Measurements from ENCODE around the gene DDX42. TPM values are rescaled to one million over a fixed set of nuclear protein-coding genes. Genes with fewer than 3 reads are reported as not detected.

DDX42 gene
- total RNA-seq, 2 donors from 2014 or later, result 154 to 171 TPM

DNA sequence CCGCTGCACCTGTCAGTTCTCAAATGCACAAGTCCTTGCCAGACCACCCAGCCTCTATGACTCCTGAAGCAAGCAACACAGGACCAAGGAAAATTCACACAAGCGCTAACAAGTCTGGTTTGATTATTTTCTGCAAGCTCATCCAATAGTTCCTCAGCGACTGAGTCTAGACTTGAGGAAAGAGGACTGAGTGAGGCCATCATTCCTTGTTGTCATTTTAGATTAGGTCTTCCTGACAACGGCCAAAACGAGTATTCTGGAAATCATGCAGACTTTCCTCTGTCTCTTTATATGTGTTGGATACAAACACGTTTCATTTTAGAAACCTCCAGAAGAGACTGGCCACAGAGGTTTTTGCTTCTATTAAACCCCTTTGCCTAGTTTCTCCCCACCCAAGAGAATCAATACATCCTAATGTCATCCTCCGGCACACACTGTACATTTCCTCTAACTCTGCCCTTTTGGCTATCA is 1.1 kb upstream of the DDX42 start:
- 13 to 15% methylated on average over 7 of the region's 7 CpGs for WGBS, 2 experiments (ENCODE audit: insufficient coverage in 1 of 2, insufficient read length in 1 of 2)
- TF ChIP-seq, protein P1, sequence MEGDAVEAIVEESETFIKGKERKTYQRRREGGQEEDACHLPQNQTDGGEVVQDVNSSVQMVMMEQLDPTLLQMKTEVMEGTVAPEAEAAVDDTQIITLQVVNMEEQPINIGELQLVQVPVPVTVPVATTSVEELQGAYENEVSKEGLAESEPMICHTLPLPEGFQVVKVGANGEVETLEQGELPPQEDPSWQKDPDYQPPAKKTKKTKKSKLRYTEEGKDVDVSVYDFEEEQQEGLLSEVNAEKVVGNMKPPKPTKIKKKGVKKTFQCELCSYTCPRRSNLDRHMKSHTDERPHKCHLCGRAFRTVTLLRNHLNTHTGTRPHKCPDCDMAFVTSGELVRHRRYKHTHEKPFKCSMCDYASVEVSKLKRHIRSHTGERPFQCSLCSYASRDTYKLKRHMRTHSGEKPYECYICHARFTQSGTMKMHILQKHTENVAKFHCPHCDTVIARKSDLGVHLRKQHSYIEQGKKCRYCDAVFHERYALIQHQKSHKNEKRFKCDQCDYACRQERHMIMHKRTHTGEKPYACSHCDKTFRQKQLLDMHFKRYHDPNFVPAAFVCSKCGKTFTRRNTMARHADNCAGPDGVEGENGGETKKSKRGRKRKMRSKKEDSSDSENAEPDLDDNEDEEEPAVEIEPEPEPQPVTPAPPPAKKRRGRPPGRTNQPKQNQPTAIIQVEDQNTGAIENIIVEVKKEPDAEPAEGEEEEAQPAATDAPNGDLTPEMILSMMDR (conservative IDR thresholded peaks at IDR 0.05), result no peak
- no peaks in the 10 kb centered on the region for H3K9me3 ChIP-seq (ENCODE audit: control insufficient read depth, low read length)
- Mint-ChIP-seq H3K36me3 (ENCODE audit: low read depth) (peaks cover 14% of the 10 kb centered on the region), H3K4me1 (peaks cover 17% of the 10 kb centered on the region), H3K9me3 (no peaks in the 10 kb centered on the region), H3K27ac (peak overlapping the region; percentile 100), H3K27me3 (ENCODE audit: insufficient read depth) (no peaks in the 10 kb centered on the region), H3K4me3 (peak overlapping the region; percentile 97)
- peak overlapping the region; percentile 97 for H3K9ac ChIP-seq (ENCODE audit: extremely low read depth, low read length, poor library complexity, severe bottlenecking)
- peaks cover 29% of the 10 kb centered on the region for H3K36me3 ChIP-seq (ENCODE audit: control insufficient read depth, insufficient read depth, low read length)
- no peaks in the 10 kb centered on the region for H3K27me3 ChIP-seq (ENCODE audit: control insufficient read depth, insufficient read depth, low read length, poor library complexity, severe bottlenecking)
- peak overlapping the region; percentile 90 for H3K27ac ChIP-seq (ENCODE audit: low read depth, low read length)
- peak overlapping the region; percentile 89 for H3K4me3 ChIP-seq (ENCODE audit: low read length)
- no peaks in the 10 kb centered on the region for H3K4me1 ChIP-seq (ENCODE audit: control insufficient read depth, insufficient read depth, low read length)
- no peak for DNase-seq

DNA sequence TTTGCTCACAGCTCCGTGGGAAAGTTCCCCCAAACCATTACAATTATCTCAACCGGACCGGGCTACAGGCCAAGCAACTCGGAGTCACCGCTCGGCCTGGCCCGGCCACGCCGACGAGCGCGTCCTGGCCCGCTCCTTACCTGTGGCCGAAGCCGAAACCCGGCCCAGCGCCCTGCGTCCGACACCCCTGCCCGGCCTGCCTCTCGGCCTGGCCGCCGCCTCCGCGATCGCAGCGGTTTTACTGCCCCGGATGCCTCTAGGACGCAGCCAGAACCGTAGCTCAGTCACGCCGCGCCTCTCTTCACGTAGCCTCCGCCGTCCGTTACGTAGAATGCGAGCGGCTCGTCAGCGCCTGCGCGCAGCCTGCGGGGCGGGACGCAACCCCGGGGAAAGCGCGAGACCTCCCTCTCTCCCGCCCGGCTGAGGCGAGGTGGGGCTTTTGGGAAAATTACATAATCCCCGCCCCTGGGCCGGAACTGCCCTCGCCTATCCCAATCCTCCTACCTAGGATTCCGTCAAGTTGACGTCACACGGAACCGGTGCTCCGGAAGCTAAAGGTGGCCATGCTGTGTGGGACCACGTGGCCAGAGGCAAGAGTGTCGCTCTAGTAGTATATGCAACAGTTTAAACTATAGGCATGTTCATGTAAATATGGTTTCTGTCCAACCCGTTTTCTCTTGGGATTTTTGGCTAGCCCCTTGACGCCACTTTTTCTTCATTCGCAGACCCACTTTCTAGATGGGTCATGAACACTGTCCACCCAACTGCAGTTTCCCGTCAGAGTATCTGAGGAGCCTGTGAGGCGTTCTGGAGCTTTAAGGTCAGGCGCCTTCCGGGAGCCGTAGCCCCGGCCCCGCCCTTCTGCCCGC is 464 bp upstream of the DDX42 start, which contains the start of gene CCDC47:
TSS of gene CCDC47 (minus strand) at position 326 of the 869 bp plus-strand sequence. CDS start 7,422 bp downstream, outside the sequence.
- Mint-ChIP-seq H3K4me3 (peak within 1 kb of the TSS; percentile 97), H3K36me3 (ENCODE audit: low read depth) (peaks cover 20% of the 10 kb centered on the region), H3K27ac (peak within 1 kb of the TSS; percentile 100), H3K4me1 (peaks cover 15% of the 10 kb centered on the region), H3K27me3 (ENCODE audit: insufficient read depth) (no peaks in the 10 kb centered on the region), H3K9me3 (no peaks in the 10 kb centered on the region)
- TF ChIP-seq, protein P1 (conservative IDR thresholded peaks at IDR 0.05), result no peak
- Histone ChIP-seq H3K36me3 (ENCODE audit: control insufficient read depth, insufficient read depth, low read length) (peaks cover 31% of the 10 kb centered on the region), H3K4me3 (ENCODE audit: low read length) (peak within 1 kb of the TSS; percentile 99), H3K9ac (ENCODE audit: extremely low read depth, low read length, poor library complexity, severe bottlenecking) (peak within 1 kb of the TSS; percentile 97), H3K27me3 (ENCODE audit: control insufficient read depth, insufficient read depth, low read length, poor library complexity, severe bottlenecking) (no peaks in the 10 kb centered on the region), H3K27ac (ENCODE audit: low read depth, low read length) (peak within 1 kb of the TSS; percentile 100), H3K9me3 (ENCODE audit: control insufficient read depth, low read length) (no peaks in the 10 kb centered on the region), H3K4me1 (ENCODE audit: control insufficient read depth, insufficient read depth, low read length) (no peaks in the 10 kb centered on the region)
- whole genome bisulfite sequencing, 2 experiments (ENCODE audit: insufficient coverage in 1 of 2, insufficient read length in 1 of 2), result 0% methylated on average over 30 to 74 of the region's 74 CpGs
- DNase-seq, result peak; percentile 100

DNA sequence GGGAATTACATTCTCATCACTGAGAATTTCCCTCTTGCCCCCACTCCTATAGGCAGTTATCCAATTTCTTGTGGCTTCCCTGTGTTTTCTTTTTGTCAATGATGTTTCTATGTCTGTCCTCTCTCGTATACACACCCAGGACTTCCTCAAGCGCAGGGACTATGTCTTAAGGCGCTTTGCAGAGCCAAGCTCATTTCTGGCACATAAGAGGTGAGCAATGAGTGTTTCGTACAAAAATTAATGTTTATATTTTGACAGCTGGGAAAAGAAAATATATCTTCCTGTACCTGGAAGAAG is 947 bp downstream of the DDX42 start:
- Mint-ChIP-seq H3K27me3 (ENCODE audit: insufficient read depth) (no peaks in the 10 kb centered on the region), H3K9me3 (no peaks in the 10 kb centered on the region), H3K27ac (peak overlapping the region; percentile 100), H3K36me3 (ENCODE audit: low read depth) (peaks cover 30% of the 10 kb centered on the region), H3K4me3 (peak overlapping the region; percentile 97), H3K4me1 (peaks cover 16% of the 10 kb centered on the region)
- H3K36me3 ChIP-seq (ENCODE audit: control insufficient read depth, insufficient read depth, low read length), result peaks cover 45% of the 10 kb centered on the region
- H3K4me1 ChIP-seq (ENCODE audit: control insufficient read depth, insufficient read depth, low read length), result no peaks in the 10 kb centered on the region
- TF ChIP-seq, protein P1 (conservative IDR thresholded peaks at IDR 0.05), result no peak
- H3K9ac ChIP-seq (ENCODE audit: extremely low read depth, low read length, poor library complexity, severe bottlenecking), result peak overlapping the region; percentile 97
- H3K9me3 ChIP-seq (ENCODE audit: control insufficient read depth, low read length), result no peaks in the 10 kb centered on the region
- H3K27me3 ChIP-seq (ENCODE audit: control insufficient read depth, insufficient read depth, low read length, poor library complexity, severe bottlenecking), result no peaks in the 10 kb centered on the region
- 7 to 10% methylated on average over 3 to 4 of the region's 4 CpGs for WGBS, 2 experiments (ENCODE audit: insufficient coverage in 1 of 2, insufficient read length in 1 of 2)
- H3K4me3 ChIP-seq (ENCODE audit: low read length), result peak overlapping the region; percentile 99
- peak overlapping the region; percentile 100 for H3K27ac ChIP-seq (ENCODE audit: low read depth, low read length)
- DNase-seq, result no peak

Measured in endodermal cell (in vitro differentiated cells).